HEK293 (cell line): ENCODE measurements around the gene VSIG8.
A peak's percentile ranks its signal among the peaks of the same experiment; 100 is the strongest.

ENCODE experiments used
- BCL11A ChIP-seq: fragments of 450-650 bp; formaldehyde crosslinking; IDR thresholded peaks from 2 replicates; pipeline ENCODE4 v1.5.1; 2016; ENCODE audit warnings: low read depth, missing biosample characterization, missing genetic modification characterization
- KLF9 ChIP-seq: fragments of 450-650 bp; formaldehyde crosslinking; IDR thresholded peaks from 2 replicates; pipeline ENCODE4 v1.5.1; 2016; ENCODE audit warnings: missing biosample characterization, missing genetic modification characterization, low read depth
- MYNN ChIP-seq: fragments of 450-650 bp; formaldehyde crosslinking; IDR thresholded peaks from 2 replicates; pipeline ENCODE4 v1.5.1; 2016; ENCODE audit warnings: missing biosample characterization, missing genetic modification characterization, borderline replicate concordance
- PRDM10 ChIP-seq: fragments of 450-650 bp; formaldehyde crosslinking; IDR thresholded peaks from 2 replicates; pipeline ENCODE4 v1.5.1; 2016; ENCODE audit warnings: missing biosample characterization, missing genetic modification characterization
- PRDM6 ChIP-seq: fragments of 450-650 bp; formaldehyde crosslinking; IDR thresholded peaks from 2 replicates; pipeline ENCODE4 v1.5.1; 2017; ENCODE audit warnings: missing biosample characterization, missing genetic modification characterization
- REST ChIP-seq: fragments of 450-650 bp; formaldehyde crosslinking; IDR thresholded peaks from 2 replicates; pipeline ENCODE4 v1.5.1; 2016; ENCODE audit warnings: missing biosample characterization, missing genetic modification characterization
- WT1 ChIP-seq: fragments of 450-650 bp; formaldehyde crosslinking; IDR thresholded peaks from 2 replicates; pipeline ENCODE4 v1.5.1; 2016; ENCODE audit warnings: missing biosample characterization, missing genetic modification characterization
- ZNF239 ChIP-seq: fragments of 450-650 bp; formaldehyde crosslinking; IDR thresholded peaks from 2 replicates; pipeline ENCODE4 v1.5.1; 2016; ENCODE audit warnings: missing biosample characterization, missing genetic modification characterization
- ZNF274 ChIP-seq, 2 experiments: fragments of 200-500 bp in 1 of 2; fragments of 450-650 bp in 1 of 2; sonication (Bioruptor generic) in 1 of 2; formaldehyde crosslinking in 1 of 2; IDR thresholded peaks; 2 replicates each; pipeline versions ENCODE4 v1.5.1 to v1.6.1; 2014 to 2016; ENCODE audit warnings: borderline replicate concordance in 1 of 2, inconsistent platforms in 1 of 2, low read length in 1 of 2, missing biosample characterization in 1 of 2, missing genetic modification characterization in 1 of 2
- ZNF394 ChIP-seq: fragments of 450-650 bp; formaldehyde crosslinking; IDR thresholded peaks from 2 replicates; pipeline ENCODE4 v1.5.1; 2016; ENCODE audit warnings: missing biosample characterization, missing genetic modification characterization, mild to moderate bottlenecking, moderate library complexity, borderline replicate concordance
- ZNF426 ChIP-seq: fragments of 450-650 bp; formaldehyde crosslinking; IDR thresholded peaks from 2 replicates; pipeline ENCODE4 v1.5.1; 2017; ENCODE audit warnings: missing biosample characterization, missing genetic modification characterization, mild to moderate bottlenecking, inconsistent platforms, moderate library complexity
- ZNF518A ChIP-seq: fragments of 450-650 bp; formaldehyde crosslinking; conservative IDR thresholded peaks from 2 replicates; pipeline ENCODE4 v1.5.1; 2016; ENCODE audit warnings: low read depth, missing biosample characterization, missing genetic modification characterization
- ZNF548 ChIP-seq: fragments of 450-650 bp; formaldehyde crosslinking; IDR thresholded peaks from 2 replicates; pipeline ENCODE4 v1.5.1; 2016; ENCODE audit warnings: missing biosample characterization, missing genetic modification characterization

Gene VSIG8

GRCh38 chr1:159877695-159878444, 15.4 kb upstream of the VSIG8 start (continued):
- TF ChIP-seq REST (tag by site-specific recombination) (no peak), ZNF426 (tag by site-specific recombination) (peak; percentile 48), PRDM10 (tag by site-specific recombination) (0 out of 2 replicates have a peak, but pooled peaks have one; percentile 12), ZNF518A (tag by site-specific recombination) (peak; percentile 63), ZNF548 (tag by site-specific recombination) (no peak), ZNF394 (tag by site-specific recombination) (peak; percentile 56; the same call in 1 of the 2 replicates), KLF9 (tag by site-specific recombination) (no peak), ZNF274 (IDR thresholded peaks at IDR 0.05; ENCODE audit: low read length) (no peak), ZNF274 (tag by site-specific recombination; IDR thresholded peaks at IDR 0.05; ENCODE audit: borderline replicate concordance) (no peak), MYNN (tag by site-specific recombination) (no peak), WT1 (tag by site-specific recombination) (no peak), PRDM6 (tag by site-specific recombination) (no peak), ZNF239 (tag by site-specific recombination) (no peak), BCL11A (tag by site-specific recombination) (no peak)
